ENCODE data around the gene U2AF1L4.

DNA sequence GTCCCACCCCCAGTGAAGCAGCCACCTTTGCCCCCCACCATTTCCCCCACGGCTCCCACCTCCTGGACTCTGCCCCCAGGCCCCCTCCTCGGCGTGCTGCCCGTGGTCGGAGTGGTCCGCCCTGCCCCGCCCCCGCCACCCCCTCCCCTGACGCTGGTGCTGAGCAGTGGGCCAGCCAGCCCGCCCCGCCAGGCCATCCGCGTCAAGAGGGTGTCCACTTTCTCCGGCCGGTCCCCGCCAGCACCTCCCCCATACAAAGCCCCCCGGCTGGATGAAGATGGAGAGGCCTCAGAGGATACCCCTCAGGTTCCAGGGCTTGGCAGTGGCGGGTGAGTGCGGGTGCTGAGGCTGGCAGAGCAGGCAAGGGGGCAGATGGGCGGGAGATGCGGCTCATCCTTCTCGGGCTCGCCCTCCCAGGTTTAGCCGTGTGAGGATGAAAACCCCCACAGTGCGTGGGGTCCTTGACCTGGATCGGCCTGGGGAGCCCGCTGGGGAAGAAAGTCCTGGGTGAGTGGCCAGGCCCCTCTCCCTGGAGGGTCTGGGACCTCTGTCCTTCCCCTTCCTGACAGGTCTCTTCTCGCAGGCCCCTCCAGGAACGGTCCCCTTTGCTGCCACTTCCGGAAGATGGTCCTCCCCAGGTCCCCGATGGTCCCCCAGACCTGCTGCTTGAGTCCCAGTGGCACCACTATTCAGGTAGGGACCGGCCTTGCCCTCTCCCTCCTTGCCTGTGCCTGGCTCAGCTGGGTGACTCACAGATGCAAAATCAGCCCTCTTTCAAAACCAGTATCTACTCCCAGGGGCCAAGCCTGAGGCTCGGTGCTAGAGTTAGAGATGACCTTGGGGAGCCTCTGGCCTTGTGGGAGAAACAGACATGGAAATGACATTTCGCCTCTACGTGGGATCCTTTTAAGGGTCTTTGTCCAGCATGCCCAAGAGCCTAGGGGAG, 11.8 kb downstream of the U2AF1L4 start:
- TF ChIP-seq, protein P1, sequence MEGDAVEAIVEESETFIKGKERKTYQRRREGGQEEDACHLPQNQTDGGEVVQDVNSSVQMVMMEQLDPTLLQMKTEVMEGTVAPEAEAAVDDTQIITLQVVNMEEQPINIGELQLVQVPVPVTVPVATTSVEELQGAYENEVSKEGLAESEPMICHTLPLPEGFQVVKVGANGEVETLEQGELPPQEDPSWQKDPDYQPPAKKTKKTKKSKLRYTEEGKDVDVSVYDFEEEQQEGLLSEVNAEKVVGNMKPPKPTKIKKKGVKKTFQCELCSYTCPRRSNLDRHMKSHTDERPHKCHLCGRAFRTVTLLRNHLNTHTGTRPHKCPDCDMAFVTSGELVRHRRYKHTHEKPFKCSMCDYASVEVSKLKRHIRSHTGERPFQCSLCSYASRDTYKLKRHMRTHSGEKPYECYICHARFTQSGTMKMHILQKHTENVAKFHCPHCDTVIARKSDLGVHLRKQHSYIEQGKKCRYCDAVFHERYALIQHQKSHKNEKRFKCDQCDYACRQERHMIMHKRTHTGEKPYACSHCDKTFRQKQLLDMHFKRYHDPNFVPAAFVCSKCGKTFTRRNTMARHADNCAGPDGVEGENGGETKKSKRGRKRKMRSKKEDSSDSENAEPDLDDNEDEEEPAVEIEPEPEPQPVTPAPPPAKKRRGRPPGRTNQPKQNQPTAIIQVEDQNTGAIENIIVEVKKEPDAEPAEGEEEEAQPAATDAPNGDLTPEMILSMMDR (IDR thresholded peaks at IDR 0.05) = no peak
- no peak for TF ChIP-seq POLR2A (IDR thresholded peaks at IDR 0.05)
